Gastrocnemius medialis (tissue), 4 donors: Measurements from ENCODE around the gene CWC15. TPM values are rescaled to one million over a fixed set of nuclear protein-coding genes. Genes with fewer than 3 reads are reported as not detected.
A peak's percentile ranks its signal among the peaks of the same experiment; 100 is the strongest.
"Not testable (repeated sequence)": the region's sequence is repeated elsewhere in the genome, so short reads cannot be mapped to it uniquely, and the experiment has no call there.

Source experiments
- ATAC-seq, 2 donors: fragments of 150-250 bp; one replicate each; pipeline ENCODE4 v1.9.1; 2016
- DNase-seq, 2 donors: peaks; one replicate each; pipeline ENCODE4 v3.0.0-alpha.2; 2019
- H3K27ac ChIP-seq, 4 donors: fragments of 200-600 bp; sonication (generic); 1 replicate in 1 of 4; 2 replicates in 3 of 4; pipeline ENCODE4 v1.5.1; 2016 to 2018; ENCODE audit warnings: mild to moderate bottlenecking in 2 of 4, moderate library complexity in 1 of 4
- H3K27me3 ChIP-seq, 3 donors: fragments of 200-600 bp; sonication (generic) in 2 of 3; 1 replicate in 1 of 3; 2 replicates in 2 of 3; pipeline versions ENCODE4 v1.5.1 to v1.6.0; 2016 to 2019; ENCODE audit warnings: mild to moderate bottlenecking in 1 of 3, moderate library complexity in 1 of 3
- H3K36me3 ChIP-seq, 2 donors: fragments of 200-600 bp; sonication (generic) in 1 of 2; one replicate each; pipeline ENCODE4 v1.5.1; 2017 to 2018
- H3K4me1 ChIP-seq, 2 donors: fragments of 200-600 bp; sonication (generic) in 1 of 2; one replicate each; pipeline ENCODE4 v1.5.1; 2016 to 2017; ENCODE audit warnings: mild to moderate bottlenecking in 2 of 2
- H3K4me3 ChIP-seq, 4 donors: fragments of 200-600 bp; sonication (generic) in 3 of 4; 1 replicate in 1 of 4; 2 replicates in 3 of 4; pipeline ENCODE4 v1.5.1; 2016 to 2019; ENCODE audit warnings: mild to moderate bottlenecking in 2 of 4
- H3K9me3 ChIP-seq, 3 donors: fragments of 200-600 bp; sonication (generic) in 2 of 3; 1 replicate in 1 of 3; 2 replicates in 2 of 3; pipeline ENCODE4 v1.5.1; 2016 to 2019
- POLR2A ChIP-seq, 2 donors: fragments of 450-650 bp; IDR thresholded peaks; one replicate each; pipeline ENCODE4 v1.6.1; 2017; ENCODE audit warnings: antibody characterized with exemption in 2 of 2, mild to moderate bottlenecking in 2 of 2, moderate library complexity in 2 of 2
- in situ Hi-C, 4 donors: fragments of 200-750 bp; cut with MboI; loops; one replicate each; pipeline versions ENCODE4 v1.15.0 to v1.8.0; 2017; ENCODE audit warnings: low sequenced_read_pairs in 4 of 4
- intact Hi-C: fragments of 100-400 bp; cut with DNase I; formaldehyde crosslinking; loops from one replicate; pipeline ENCODE4 v1.15.1; 2023; ENCODE audit warnings: low total_unique reads
- total RNA-seq, 4 donors: library from RNA; depleted of rRNA; stranded (reverse); fragments of >200 nt; gene quantifications; one replicate each; pipeline versions ENCODE4 v1.1.0 to v1.2.3, GENCODE V29; 2016
- TF ChIP-seq, protein P1 (sequence below), 5 experiments: fragments of 450-650 bp in 3 of 5; fragments of 200-600 bp in 2 of 5; sonication (generic) in 2 of 5; IDR thresholded peaks in 4 of 5; conservative IDR thresholded peaks in 1 of 5; 1 replicate in 4 of 5; 2 replicates in 1 of 5; pipeline ENCODE4 v1.5.1; 2016 to 2019; ENCODE audit warnings: antibody characterized with exemption in 5 of 5, mild to moderate bottlenecking in 3 of 5, moderate library complexity in 3 of 5

CWC15 gene
- total RNA-seq, 4 donors from 2014 or later = 53.9 to 69.5 (median 60.5) TPM

DNA sequence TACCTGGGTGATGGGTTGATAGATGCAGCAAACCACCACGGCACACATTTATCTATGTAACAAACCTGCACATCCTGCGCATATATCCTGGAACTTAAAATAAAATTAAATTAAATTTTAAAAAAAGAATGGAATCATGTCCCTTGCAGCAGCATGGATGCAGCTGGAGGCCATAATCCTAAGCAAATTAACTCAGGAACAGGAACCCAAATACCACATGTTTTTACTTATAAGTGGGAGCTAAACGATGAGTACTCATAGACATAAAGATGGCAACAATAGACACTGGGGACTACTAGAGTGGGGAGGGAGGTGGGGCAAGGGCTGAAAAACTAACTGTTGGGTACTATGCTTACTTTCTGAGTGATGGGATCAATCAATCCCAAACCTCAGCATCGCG, 40.9 kb downstream of the CWC15 start:
- Histone ChIP-seq H3K4me1 (peaks cover 12% of the 10 kb centered on the region in 2 donors), H3K4me3 (no peak overlapping the region), H3K27me3 (no peaks in the 10 kb centered on the region), H3K36me3 (no peaks in the 10 kb centered on the region), H3K9me3 (no peaks in the 10 kb centered on the region), H3K27ac (no peak overlapping the region)
- TF ChIP-seq, protein P1, sequence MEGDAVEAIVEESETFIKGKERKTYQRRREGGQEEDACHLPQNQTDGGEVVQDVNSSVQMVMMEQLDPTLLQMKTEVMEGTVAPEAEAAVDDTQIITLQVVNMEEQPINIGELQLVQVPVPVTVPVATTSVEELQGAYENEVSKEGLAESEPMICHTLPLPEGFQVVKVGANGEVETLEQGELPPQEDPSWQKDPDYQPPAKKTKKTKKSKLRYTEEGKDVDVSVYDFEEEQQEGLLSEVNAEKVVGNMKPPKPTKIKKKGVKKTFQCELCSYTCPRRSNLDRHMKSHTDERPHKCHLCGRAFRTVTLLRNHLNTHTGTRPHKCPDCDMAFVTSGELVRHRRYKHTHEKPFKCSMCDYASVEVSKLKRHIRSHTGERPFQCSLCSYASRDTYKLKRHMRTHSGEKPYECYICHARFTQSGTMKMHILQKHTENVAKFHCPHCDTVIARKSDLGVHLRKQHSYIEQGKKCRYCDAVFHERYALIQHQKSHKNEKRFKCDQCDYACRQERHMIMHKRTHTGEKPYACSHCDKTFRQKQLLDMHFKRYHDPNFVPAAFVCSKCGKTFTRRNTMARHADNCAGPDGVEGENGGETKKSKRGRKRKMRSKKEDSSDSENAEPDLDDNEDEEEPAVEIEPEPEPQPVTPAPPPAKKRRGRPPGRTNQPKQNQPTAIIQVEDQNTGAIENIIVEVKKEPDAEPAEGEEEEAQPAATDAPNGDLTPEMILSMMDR (IDR thresholded peaks at IDR 0.05 in 4 of 5, conservative IDR thresholded peaks at IDR 0.05 in 1 of 5) = no peak
- TF ChIP-seq POLR2A (IDR thresholded peaks at IDR 0.05) = no peak
- intact Hi-C loops (no loop called here), in situ Hi-C loops (no loop called here)
- ATAC-seq (no peak), DNase-seq (no peak)

DNA sequence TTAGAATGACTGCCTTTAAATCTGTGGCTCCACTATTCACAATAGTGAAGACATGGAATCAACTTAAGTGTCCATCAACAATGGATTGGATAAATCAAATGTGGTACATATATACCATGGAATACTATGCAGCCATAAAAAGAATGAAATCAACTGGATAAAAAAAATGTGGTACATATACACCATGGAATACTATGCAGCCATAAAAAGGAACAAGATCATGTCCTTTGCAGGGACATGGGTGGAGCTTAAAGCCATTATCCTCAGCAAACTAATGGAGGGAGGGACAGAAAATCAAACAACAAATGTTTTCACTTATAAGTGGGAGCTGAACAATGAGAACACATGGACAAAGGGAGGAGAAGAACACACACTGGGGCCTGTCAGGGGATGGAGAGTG, 41.3 kb downstream of the CWC15 start:
- in situ Hi-C loops, H3K27me3 ChIP-seq, ATAC-seq, H3K4me3 ChIP-seq, intact Hi-C loops, H3K9me3 ChIP-seq, H3K27ac ChIP-seq, DNase-seq, H3K36me3 ChIP-seq: not testable (repeated sequence)
- peaks cover 16% of the 10 kb centered on the region in 2 donors for H3K4me1 ChIP-seq

DNA sequence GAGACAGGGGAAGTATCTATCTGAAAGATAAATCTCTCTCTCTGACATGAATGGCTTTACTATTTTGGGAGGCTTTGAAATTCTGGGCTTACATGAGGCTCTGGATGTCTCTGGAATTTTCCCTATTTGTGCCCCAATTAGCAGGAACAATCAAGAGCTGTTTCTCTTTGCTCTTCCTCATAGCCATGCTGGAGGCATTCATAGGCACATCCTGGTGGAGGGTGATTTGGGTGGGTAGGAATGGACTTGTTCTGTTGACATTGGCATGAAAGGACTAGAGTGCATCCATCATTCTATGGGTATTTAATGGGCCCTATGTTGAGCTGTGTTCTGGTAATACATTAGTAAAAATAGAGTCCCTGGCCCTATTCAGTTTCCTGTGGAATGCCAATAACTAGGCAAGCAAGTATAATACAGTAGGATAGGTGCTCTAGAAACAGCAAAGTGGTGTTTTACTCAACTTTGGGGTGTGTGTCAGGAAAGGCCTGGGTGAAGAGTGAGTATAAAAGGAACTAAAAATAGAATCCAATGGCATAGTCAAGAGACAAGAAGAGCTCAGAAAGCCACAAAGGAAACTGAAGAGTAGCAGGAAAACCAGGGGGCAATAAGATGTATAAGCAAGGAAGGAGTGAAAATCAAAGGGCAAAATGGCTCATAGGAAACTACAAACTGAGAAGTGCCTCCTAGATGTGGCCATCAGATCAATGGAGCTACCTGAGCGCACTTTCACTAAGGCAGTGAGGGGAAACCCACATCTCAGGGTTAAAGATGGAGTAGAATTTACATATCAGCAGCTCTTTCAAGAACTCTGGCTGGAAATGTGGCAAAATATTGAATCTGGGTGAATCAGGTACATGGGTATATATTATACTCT, 45.0 kb downstream of the CWC15 start:
- TF ChIP-seq POLR2A (IDR thresholded peaks at IDR 0.05) = no peak
- TF ChIP-seq, protein P1 (IDR thresholded peaks at IDR 0.05 in 4 of 5, conservative IDR thresholded peaks at IDR 0.05 in 1 of 5) = no peak
- no peak for ATAC-seq
- Histone ChIP-seq H3K4me3 (no peak overlapping the region), H3K9me3 (no peaks in the 10 kb centered on the region), H3K4me1 (peaks cover 17 to 23% of the 10 kb centered on the region in 2 donors), H3K27me3 (no peaks in the 10 kb centered on the region), H3K36me3 (no peaks in the 10 kb centered on the region), H3K27ac (peak overlapping the region; percentile 55 to 67 (median 58))
- in situ Hi-C loops = no loop called here
- no peak for DNase-seq
- intact Hi-C loops = no loop called here

DNA sequence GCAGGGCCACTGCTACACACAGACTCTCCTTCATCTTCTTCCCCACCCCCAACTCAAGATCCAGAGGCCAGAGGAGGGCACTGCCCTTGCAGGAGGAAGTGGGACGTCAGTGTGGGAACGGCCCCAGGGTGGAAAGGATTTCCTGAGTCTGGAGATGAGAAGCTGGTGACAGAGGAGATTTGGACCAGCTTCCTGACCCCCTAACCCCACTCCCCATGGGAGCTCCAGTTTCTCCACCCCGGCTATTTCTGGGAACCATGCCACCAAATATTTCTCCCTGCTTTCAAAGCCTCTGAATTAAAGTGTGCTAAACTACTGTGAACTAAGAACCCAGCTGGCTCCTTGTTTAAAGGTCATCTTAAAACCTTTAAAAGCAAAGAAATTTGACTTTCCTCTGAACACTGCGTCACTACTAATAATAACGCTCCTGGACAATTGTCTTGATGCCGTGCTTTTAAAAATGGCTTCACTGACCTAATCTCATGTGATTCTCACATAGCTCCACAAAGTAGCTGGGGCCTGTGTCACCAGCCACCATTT, 46.6 kb downstream of the CWC15 start:
- ATAC-seq (peak; percentile 55 to 79), DNase-seq (peak; percentile 44 to 72)
- in situ Hi-C loops (no loop called here), intact Hi-C loops (no loop called here)
- H3K27ac ChIP-seq = peak overlapping the region; percentile 55 to 67 (median 58)
- TF ChIP-seq POLR2A (IDR thresholded peaks at IDR 0.05) = no peak
- TF ChIP-seq, protein P1 (IDR thresholded peaks at IDR 0.05 in 4 of 5, conservative IDR thresholded peaks at IDR 0.05 in 1 of 5) = no peak
- no peaks in the 10 kb centered on the region for H3K27me3 ChIP-seq
- no peaks in the 10 kb centered on the region for H3K36me3 ChIP-seq
- no peaks in the 10 kb centered on the region for H3K9me3 ChIP-seq
- H3K4me3 ChIP-seq = no peak overlapping the region
- H3K4me1 ChIP-seq = peaks cover 17 to 23% of the 10 kb centered on the region in 2 donors

DNA sequence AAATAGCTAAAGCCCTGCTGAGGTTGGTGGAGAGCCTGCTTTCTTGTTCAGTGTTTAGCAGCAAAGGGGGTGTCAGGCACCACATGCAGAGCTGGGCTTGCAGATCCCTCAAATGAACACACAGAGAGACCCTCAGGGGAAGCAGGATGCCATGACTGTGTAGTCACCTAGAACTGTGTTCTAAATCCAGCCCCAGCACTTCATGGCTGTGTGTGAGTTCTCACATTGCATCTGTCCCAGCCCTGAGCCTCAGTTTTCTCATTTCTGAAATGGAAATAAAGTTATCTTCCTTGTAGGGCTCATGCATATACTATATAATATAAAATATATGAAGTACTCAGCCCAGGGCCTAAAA, 47.1 kb downstream of the CWC15 start:
- Histone ChIP-seq H3K9me3 (no peaks in the 10 kb centered on the region), H3K36me3 (no peaks in the 10 kb centered on the region), H3K4me1 (peaks cover 17 to 23% of the 10 kb centered on the region in 2 donors), H3K27ac (peak overlapping the region; percentile 28 to 61 (median 56)), H3K4me3 (no peak overlapping the region), H3K27me3 (no peaks in the 10 kb centered on the region)
- in situ Hi-C loops = no loop called here
- intact Hi-C loops = no loop called here
- ATAC-seq = no peak
- no peak for DNase-seq
- TF ChIP-seq, protein P1 (IDR thresholded peaks at IDR 0.05 in 4 of 5, conservative IDR thresholded peaks at IDR 0.05 in 1 of 5) = no peak
- no peak for TF ChIP-seq POLR2A (IDR thresholded peaks at IDR 0.05)
